Heart left ventricle (tissue), 13 donors: ENCODE results near the gene GPR78.

Experiments
- POLR2A ChIP-seq, 2 donors: fragments of 450-650 bp; IDR thresholded peaks; one replicate each; pipeline ENCODE4 v1.6.1; 2017; ENCODE audit warnings: antibody characterized with exemption in 2 of 2, mild to moderate bottlenecking in 2 of 2, moderate library complexity in 2 of 2
- TF ChIP-seq, protein P1 (sequence below), 12 donors: fragments of 200-600 bp; sonication (generic) in 4 of 12; IDR thresholded peaks; one replicate each; pipeline versions ENCODE4 v1.5.0 to v1.8.0; 2018 to 2022; ENCODE audit warnings: antibody characterized with exemption in 12 of 12, mild to moderate bottlenecking in 5 of 12
- donor health status: ischemic (EF 13 %, LVEDD 7.1; RV severe dilation, severe dysfunction).
- donor health status: DM: no; HTN: yes; CAD: no.
- donor health status: DM: no; HTN: no; CAD: no.
- donor health status: ischemic (EF 25% LVEDD 6.9; RV normal size, moderate dysfunction).
- donor health status: ischemic (EF 25% LVEDD 5.7; RV mildly dilated, moderate dysfunction).
- donor health status: ischemic (EF 35%, LVEDD 5.7; RV mildly dilated, moderate dysfunction).
- donor health status: nonischemic (EF 11% LVEDD 7.7; RV severe dilation, severe dysfunction).
- donor health status: DM: yes; HTN: yes; CAD: no.
- donor health status: PGD.
- donor health status: ischemic (EF 29% LVEDD 5.4; RV normal size, mild dysfunction).
- donor health status: nonischemic (EF 23%, LVEDD 6.1; RV moderate dilation, normal function).

GRCh38 chr4:8609406-8609805, 29.2 kb downstream of the GPR78 start:
- TF ChIP-seq, protein P1, sequence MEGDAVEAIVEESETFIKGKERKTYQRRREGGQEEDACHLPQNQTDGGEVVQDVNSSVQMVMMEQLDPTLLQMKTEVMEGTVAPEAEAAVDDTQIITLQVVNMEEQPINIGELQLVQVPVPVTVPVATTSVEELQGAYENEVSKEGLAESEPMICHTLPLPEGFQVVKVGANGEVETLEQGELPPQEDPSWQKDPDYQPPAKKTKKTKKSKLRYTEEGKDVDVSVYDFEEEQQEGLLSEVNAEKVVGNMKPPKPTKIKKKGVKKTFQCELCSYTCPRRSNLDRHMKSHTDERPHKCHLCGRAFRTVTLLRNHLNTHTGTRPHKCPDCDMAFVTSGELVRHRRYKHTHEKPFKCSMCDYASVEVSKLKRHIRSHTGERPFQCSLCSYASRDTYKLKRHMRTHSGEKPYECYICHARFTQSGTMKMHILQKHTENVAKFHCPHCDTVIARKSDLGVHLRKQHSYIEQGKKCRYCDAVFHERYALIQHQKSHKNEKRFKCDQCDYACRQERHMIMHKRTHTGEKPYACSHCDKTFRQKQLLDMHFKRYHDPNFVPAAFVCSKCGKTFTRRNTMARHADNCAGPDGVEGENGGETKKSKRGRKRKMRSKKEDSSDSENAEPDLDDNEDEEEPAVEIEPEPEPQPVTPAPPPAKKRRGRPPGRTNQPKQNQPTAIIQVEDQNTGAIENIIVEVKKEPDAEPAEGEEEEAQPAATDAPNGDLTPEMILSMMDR (IDR thresholded peaks at IDR 0.05): no peak
- no peak for TF ChIP-seq POLR2A (IDR thresholded peaks at IDR 0.05)
